Adipocyte (in vitro differentiated cells): ENCODE data around the gene CD38.

Source experiments
- DNase-seq: peaks from one replicate; pipeline ENCODE4 v3.0.0-alpha.2; 2015; ENCODE audit warnings: low read depth
- H3K27me3 ChIP-seq: replicated peaks from 2 replicates; pipeline ENCODE4 v1.7.0; 2013; ENCODE audit warnings: mild to moderate bottlenecking, low read length, moderate library complexity; ENCODE audit not compliant: control insufficient read depth, insufficient read depth
- H3K36me3 ChIP-seq: 2 replicates; pipeline ENCODE4 v1.7.0; 2013; ENCODE audit warnings: low read length, mild to moderate bottlenecking, moderate library complexity; ENCODE audit not compliant: control insufficient read depth, insufficient read depth, severe bottlenecking
- H3K4me1 ChIP-seq: 2 replicates; pipeline ENCODE4 v1.7.0; 2013; ENCODE audit warnings: mild to moderate bottlenecking, low read length, moderate library complexity; ENCODE audit not compliant: control insufficient read depth, insufficient read depth
- H3K4me3 ChIP-seq: 2 replicates; pipeline ENCODE4 v1.7.0; 2013; ENCODE audit warnings: mild to moderate bottlenecking, low read length, moderate library complexity
- H3K9ac ChIP-seq: 2 replicates; pipeline ENCODE4 v1.7.0; 2013; ENCODE audit warnings: mild to moderate bottlenecking, low read length, moderate library complexity
- H3K9me3 ChIP-seq: 2 replicates; pipeline ENCODE4 v1.7.0; 2013; ENCODE audit warnings: mild to moderate bottlenecking, low read length, moderate library complexity; ENCODE audit not compliant: control insufficient read depth

The CD38 gene

DNA sequence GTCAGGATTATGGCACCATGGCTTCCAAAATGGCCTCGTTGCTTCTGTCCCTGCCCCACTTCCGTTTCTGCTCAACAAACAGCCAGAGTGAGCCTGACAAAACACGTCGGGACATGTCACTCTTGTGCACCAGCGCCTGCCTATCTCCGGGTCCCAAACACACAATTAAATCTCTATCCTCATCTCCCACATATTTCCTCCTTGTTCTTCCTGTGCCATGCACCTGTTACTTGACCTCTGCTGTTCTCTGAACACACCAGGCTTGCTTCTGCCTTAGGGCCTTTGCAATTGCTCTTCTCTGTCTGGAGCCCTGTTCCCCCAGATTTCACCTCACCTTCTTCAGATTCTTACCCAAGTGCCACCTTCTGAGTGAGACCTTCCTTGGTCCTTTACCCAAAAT, 12.7 kb upstream of the CD38 start:
- Histone ChIP-seq H3K27me3 (peaks cover 3% of the 10 kb centered on the region), H3K36me3 (no peaks in the 10 kb centered on the region), H3K4me1 (no peaks in the 10 kb centered on the region), H3K4me3 (no peak overlapping the region), H3K9ac (no peak overlapping the region), H3K9me3 (no peaks in the 10 kb centered on the region)
- DNase-seq = no peak

DNA sequence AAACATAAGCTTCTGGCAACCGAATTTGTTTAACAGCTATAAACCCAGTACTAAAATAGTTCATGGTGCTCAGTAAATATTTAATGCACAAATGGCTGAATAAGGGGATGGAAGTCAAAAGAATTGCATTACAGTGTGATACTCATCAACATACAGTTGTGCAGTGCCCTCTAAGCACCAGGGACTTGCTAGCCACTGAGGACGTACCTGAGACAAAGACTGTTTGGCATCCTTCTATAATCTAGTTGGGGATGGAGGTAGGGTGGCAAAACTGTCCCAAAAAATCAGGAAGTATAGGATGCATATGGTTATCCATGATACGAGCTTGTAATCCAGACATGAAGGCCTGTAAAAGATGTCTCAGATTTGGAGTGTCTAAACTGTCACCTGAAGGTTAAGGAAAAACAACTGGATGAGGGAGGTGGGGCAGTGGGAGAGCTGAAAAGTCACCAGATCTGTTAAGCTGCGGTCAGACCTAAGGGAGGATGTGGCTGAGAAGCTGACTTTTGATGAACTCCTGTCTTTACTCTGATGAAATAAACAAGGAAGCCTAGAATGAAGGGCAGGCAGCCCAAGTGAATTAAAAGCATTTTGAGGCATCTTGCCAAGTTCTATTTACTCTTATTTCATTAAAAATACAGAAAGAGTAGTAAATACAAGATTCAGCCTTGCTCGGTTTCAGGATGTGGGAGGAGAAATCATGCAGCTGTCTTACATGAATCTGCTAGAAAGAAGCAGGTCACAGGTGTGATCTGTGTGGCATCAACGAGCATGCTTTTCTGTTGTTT, 12.0 kb upstream of the CD38 start:
- H3K4me1 ChIP-seq = no peaks in the 10 kb centered on the region
- no peak for DNase-seq
- H3K9me3 ChIP-seq = no peaks in the 10 kb centered on the region
- H3K27me3 ChIP-seq = peaks cover 9% of the 10 kb centered on the region
- H3K9ac ChIP-seq = no peak overlapping the region
- H3K36me3 ChIP-seq = no peaks in the 10 kb centered on the region
- no peak overlapping the region for H3K4me3 ChIP-seq

GRCh38 chr4:15766821-15767220, 11.3 kb upstream of the CD38 start:
- DNase-seq = no peak

DNA sequence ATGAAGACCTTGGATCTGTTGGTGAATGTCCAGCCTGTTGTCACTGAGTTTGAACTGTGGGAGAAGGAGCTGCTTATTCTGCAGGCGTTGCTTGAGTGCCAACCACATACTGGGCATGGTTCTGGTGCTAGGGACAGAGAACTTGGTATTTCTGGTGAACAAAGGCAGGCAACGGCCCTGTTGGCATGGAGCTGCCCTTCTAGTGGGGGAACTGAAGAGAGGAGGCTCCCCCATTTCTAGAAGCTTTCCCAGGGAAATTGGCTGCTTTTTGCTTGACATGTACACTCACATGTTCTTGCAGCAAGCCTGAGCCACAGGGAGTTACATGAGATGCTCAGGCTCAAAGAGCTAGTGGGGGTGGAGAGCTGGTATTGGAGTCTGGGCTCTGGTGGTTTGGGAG, 8.9 kb upstream of the CD38 start:
- Histone ChIP-seq H3K36me3 (no peaks in the 10 kb centered on the region), H3K9me3 (no peaks in the 10 kb centered on the region), H3K4me1 (no peaks in the 10 kb centered on the region), H3K9ac (no peak overlapping the region), H3K4me3 (no peak overlapping the region), H3K27me3 (peaks cover 24% of the 10 kb centered on the region)
- no peak for DNase-seq

More at GRCh38 chr4:15766821-15767220, 11.3 kb upstream of the CD38 start:
- Histone ChIP-seq H3K4me3 (no peak overlapping the region), H3K36me3 (no peaks in the 10 kb centered on the region), H3K4me1 (no peaks in the 10 kb centered on the region), H3K9ac (no peak overlapping the region), H3K9me3 (no peaks in the 10 kb centered on the region), H3K27me3 (peaks cover 12% of the 10 kb centered on the region)

GRCh38 chr4:15771216-15772058, 6.7 kb upstream of the CD38 start:
- Histone ChIP-seq H3K9me3 (no peaks in the 10 kb centered on the region), H3K4me1 (no peaks in the 10 kb centered on the region), H3K36me3 (no peaks in the 10 kb centered on the region), H3K9ac (no peak overlapping the region), H3K27me3 (peaks cover 30% of the 10 kb centered on the region), H3K4me3 (no peak overlapping the region)
- no peak for DNase-seq

- no peak for DNase-seq
- Histone ChIP-seq H3K9ac (no peak overlapping the region), H3K4me3 (no peak overlapping the region), H3K36me3 (no peaks in the 10 kb centered on the region), H3K27me3 (peaks cover 27% of the 10 kb centered on the region), H3K4me1 (peaks cover 3% of the 10 kb centered on the region), H3K9me3 (no peaks in the 10 kb centered on the region)
Measured at GRCh38 chr4:15774020-15774420, 4.1 kb upstream of the CD38 start.

- no peak for DNase-seq
- Histone ChIP-seq H3K9ac (no peak overlapping the region), H3K36me3 (no peaks in the 10 kb centered on the region), H3K27me3 (peaks cover 19% of the 10 kb centered on the region), H3K4me1 (peaks cover 11% of the 10 kb centered on the region), H3K4me3 (no peak overlapping the region), H3K9me3 (no peaks in the 10 kb centered on the region)
Measured at GRCh38 chr4:15776871-15777648, 1.1 kb upstream of the CD38 start.

- DNase-seq = no peak
- Histone ChIP-seq H3K9ac (no peak overlapping the region), H3K9me3 (no peaks in the 10 kb centered on the region), H3K27me3 (peaks cover 12% of the 10 kb centered on the region), H3K4me1 (peaks cover 11% of the 10 kb centered on the region), H3K36me3 (no peaks in the 10 kb centered on the region), H3K4me3 (peak overlapping the region; percentile 80)
Measured at GRCh38 chr4:15777697-15778288, 335 bp upstream of the CD38 start.

- DNase-seq = peak; percentile 69
- Histone ChIP-seq H3K4me3 (peak overlapping the region; percentile 80), H3K27me3 (peaks cover 6% of the 10 kb centered on the region), H3K9me3 (no peaks in the 10 kb centered on the region), H3K4me1 (peaks cover 11% of the 10 kb centered on the region), H3K36me3 (no peaks in the 10 kb centered on the region), H3K9ac (peak overlapping the region; percentile 76)
Measured at GRCh38 chr4:15779306-15779705, 1.2 kb downstream of the CD38 start.

GRCh38 chr4:15779809-15780208, 1.7 kb downstream of the CD38 start:
- no peaks in the 10 kb centered on the region for H3K36me3 ChIP-seq
- peak overlapping the region; percentile 76 for H3K9ac ChIP-seq
- peaks cover 11% of the 10 kb centered on the region for H3K4me1 ChIP-seq
- H3K4me3 ChIP-seq = peak overlapping the region; percentile 80
- H3K27me3 ChIP-seq = peaks cover 6% of the 10 kb centered on the region
- no peaks in the 10 kb centered on the region for H3K9me3 ChIP-seq
- no peak for DNase-seq
